CD14-positive monocyte (primary cell): Measurements from ENCODE around the gene MSN. TPM values are rescaled to one million over a fixed set of nuclear protein-coding genes. Genes with fewer than 3 reads are reported as not detected.

Experiments
- DNase-seq, 3 donors: peaks; one replicate each; pipeline ENCODE4 v3.0.0-alpha.2; 2011 to 2022
- H2AFZ ChIP-seq: 2 replicates; pipeline ENCODE4 v1.6.0; 2012; ENCODE audit warnings: mild to moderate bottlenecking, low read depth, low read length, inconsistent platforms; ENCODE audit not compliant: insufficient read depth, poor library complexity, severe bottlenecking
- H3K27ac ChIP-seq, 2 donors: 1 replicate in 1 of 2; 2 replicates in 1 of 2; pipeline ENCODE4 v1.5.1; 2012 to 2013; ENCODE audit warnings: low read length in 2 of 2, control low read depth in 1 of 2, inconsistent platforms in 1 of 2, low read depth in 1 of 2, mild to moderate bottlenecking in 1 of 2
- H3K27me3 ChIP-seq, 2 donors: one replicate each; pipeline versions ENCODE4 v1.6.0 to v1.6.1; 2011 to 2013; ENCODE audit warnings: low read length in 2 of 2; ENCODE audit not compliant: control insufficient read depth in 2 of 2, insufficient read depth in 2 of 2
- H3K36me3 ChIP-seq, 2 donors: replicated peaks in 1 of 2; 1 replicate in 1 of 2; 2 replicates in 1 of 2; pipeline versions ENCODE4 v1.5.1 to v1.6.1; 2012 to 2013; ENCODE audit warnings: low read length in 2 of 2, control low read depth in 1 of 2, inconsistent platforms in 1 of 2, mild to moderate bottlenecking in 1 of 2; ENCODE audit not compliant: insufficient read depth in 2 of 2, control insufficient read depth in 1 of 2
- H3K4me1 ChIP-seq, 2 donors: 1 replicate in 1 of 2; 2 replicates in 1 of 2; pipeline versions ENCODE4 v1.5.1 to v1.6.1; 2012 to 2013; ENCODE audit warnings: low read length in 2 of 2, control low read depth in 1 of 2, inconsistent platforms in 1 of 2, mild to moderate bottlenecking in 1 of 2, moderate library complexity in 1 of 2; ENCODE audit not compliant: insufficient read depth in 2 of 2, control insufficient read depth in 1 of 2
- H3K4me2 ChIP-seq: replicated peaks from 2 replicates; pipeline ENCODE3; 2012; ENCODE audit warnings: low read length, moderate library complexity, mild to moderate bottlenecking; ENCODE audit not compliant: poor library complexity, severe bottlenecking; ENCODE audit errors: extremely low read depth
- H3K4me3 ChIP-seq, 3 experiments: fragments of 200-600 bp in 1 of 3; sonication (generic) in 1 of 3; replicated peaks in 1 of 3; 1 replicate in 2 of 3; 2 replicates in 1 of 3; pipeline ENCODE4 v1.5.1; 2011 to 2013; ENCODE audit warnings: low read length in 3 of 3, mild to moderate bottlenecking in 3 of 3, control low read depth in 2 of 3, low read depth in 2 of 3, inconsistent platforms in 1 of 3, moderate library complexity in 1 of 3
- H3K79me2 ChIP-seq: 2 replicates; pipeline ENCODE4 v1.6.0; 2012; ENCODE audit warnings: mild to moderate bottlenecking, control low read depth, inconsistent platforms, low read length, moderate library complexity; ENCODE audit not compliant: insufficient read depth
- H3K9ac ChIP-seq: 2 replicates; pipeline ENCODE4 v1.6.0; 2017; ENCODE audit warnings: low read length, mild to moderate bottlenecking; ENCODE audit not compliant: insufficient read depth, poor library complexity, severe bottlenecking
- H3K9me3 ChIP-seq, 2 donors: replicated peaks in 1 of 2; 1 replicate in 1 of 2; 2 replicates in 1 of 2; pipeline versions ENCODE4 v1.5.1 to v1.6.1; 2012 to 2013; ENCODE audit warnings: low read length in 2 of 2, control low read depth in 1 of 2; ENCODE audit not compliant: control insufficient read depth in 1 of 2, insufficient read depth in 1 of 2
- H4K20me1 ChIP-seq: 2 replicates; pipeline ENCODE4 v1.6.0; 2012; ENCODE audit warnings: mild to moderate bottlenecking, low read length, control low read depth, moderate library complexity; ENCODE audit not compliant: insufficient read depth
- H3K27ac Mint-ChIP-seq, 7 donors: one replicate each; pipeline ENCODE4 v1.8.0; 2020; ENCODE audit warnings: mild to moderate bottlenecking in 7 of 7, mixed read lengths in 7 of 7, moderate library complexity in 6 of 7, inconsistent platforms in 2 of 7
- H3K27me3 Mint-ChIP-seq, 3 donors: one replicate each; pipeline ENCODE4 v1.8.0; 2021 to 2022; ENCODE audit warnings: low read depth in 3 of 3, mild to moderate bottlenecking in 3 of 3, mixed read lengths in 3 of 3, moderate library complexity in 3 of 3, inconsistent platforms in 1 of 3
- H3K36me3 Mint-ChIP-seq, 2 donors: one replicate each; pipeline ENCODE4 v1.8.0; 2020; ENCODE audit warnings: mixed read lengths in 2 of 2, inconsistent platforms in 1 of 2, mild to moderate bottlenecking in 1 of 2
- H3K4me1 Mint-ChIP-seq: one replicate; pipeline ENCODE4 v1.8.0; 2020; ENCODE audit warnings: mild to moderate bottlenecking, mixed read lengths
- H3K4me3 Mint-ChIP-seq, 2 donors: one replicate each; pipeline ENCODE4 v1.8.0; 2020; ENCODE audit warnings: mild to moderate bottlenecking in 2 of 2, mixed read lengths in 2 of 2, moderate library complexity in 1 of 2
- H3K9me3 Mint-ChIP-seq, 7 donors: one replicate each; pipeline ENCODE4 v1.8.0; 2020 to 2022; ENCODE audit warnings: mixed read lengths in 7 of 7, mild to moderate bottlenecking in 6 of 7, moderate library complexity in 6 of 7, inconsistent platforms in 2 of 7
- CTCF ChIP-seq: fragments of 200-600 bp; IDR thresholded peaks from one replicate; pipeline ENCODE4 v1.8.0; 2022; ENCODE audit warnings: antibody characterized with exemption, mild to moderate bottlenecking
- WGBS: methylation state at CpG from one replicate; pipeline ENCODE4 v1.1.5; 2013; ENCODE audit warnings: missing lambda C conversion rate; ENCODE audit not compliant: insufficient coverage; 5-methylcytosine and 5-hydroxymethylcytosine counted together
- intact Hi-C, 2 donors: fragments of 100-400 bp; cut with micrococcal nuclease; formaldehyde crosslinking; loops; one replicate each; pipeline versions ENCODE4 v1.15.0 to v1.15.1; 2023
- polyA plus RNA-seq, 3 donors: library from polyadenylated mRNA; depleted of rRNA in 1 of 3; unstranded in 2 of 3; stranded (reverse) in 1 of 3; fragments of 300-500 nt in 2 of 3; fragments of >200 nt in 1 of 3; fragmentation: Illumina TruSeq in 2 of 3; gene quantifications; 1 replicate in 2 of 3; 2 replicates in 1 of 3; pipeline ENCODE4 v1.2.3, GENCODE V29; 2012 to 2021

Gene MSN
- polyA plus RNA-seq, 3 donors = 441 to 888 (median 691) TPM

DNA sequence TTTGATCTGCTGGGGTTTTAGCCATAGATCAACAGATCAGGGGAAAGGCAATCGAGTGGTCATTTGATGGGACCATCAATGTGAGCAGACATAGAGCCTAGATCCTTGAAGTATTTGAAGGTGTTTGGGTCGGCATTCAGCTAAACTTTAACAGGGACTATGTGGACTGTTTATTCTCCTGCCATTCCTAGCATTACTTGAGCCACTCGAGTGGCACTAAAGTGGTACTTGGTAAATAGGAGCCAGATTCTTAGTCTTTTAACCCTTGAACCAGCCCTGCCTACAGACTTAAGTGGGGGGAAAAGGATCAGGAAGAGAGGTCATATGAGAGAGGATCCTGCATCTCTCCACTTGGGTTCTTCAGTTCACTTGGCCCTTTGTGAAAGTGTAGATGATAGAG lies 3.8 kb downstream of the MSN start:
- Histone ChIP-seq H3K27ac (peak overlapping the region in 1 of 2 donors; percentile 81), H4K20me1 (peaks cover 81% of the 10 kb centered on the region), H2AFZ (no peak overlapping the region), H3K9ac (no peak overlapping the region), H3K4me3 (peak overlapping the region; percentile 2 to 64 (median 19)), H3K36me3 (peaks cover 0 to 14% of the 10 kb centered on the region in 2 donors), H3K4me2 (peak overlapping the region; percentile 67), H3K9me3 (no peaks in the 10 kb centered on the region), H3K27me3 (peaks cover 0 to 16% of the 10 kb centered on the region in 2 donors), H3K79me2 (peaks cover 87% of the 10 kb centered on the region), H3K4me1 (peaks cover 66 to 84% of the 10 kb centered on the region in 2 donors)
- H3K9me3 Mint-ChIP-seq = peaks cover 0 to 3% (median 0%) of the 10 kb centered on the region in 7 donors
- H3K27ac Mint-ChIP-seq = peak overlapping the region; percentile 47 to 94 (median 63)
- no CpG with 5 or more reads among the region's 3 CpGs for WGBS
- H3K4me1 Mint-ChIP-seq = peaks cover 75% of the 10 kb centered on the region
- TF ChIP-seq CTCF = no peak
- peak overlapping the region; percentile 67 to 76 for H3K4me3 Mint-ChIP-seq
- intact Hi-C loops = loop anchor here (5.0 to 10.0 kb wide), 3 partner anchors 36 to 334 kb away; no protein-coding TSS in a partner anchor
- H3K27me3 Mint-ChIP-seq = peaks cover 0 to 35% (median 0%) of the 10 kb centered on the region in 3 donors
- peaks cover 24 to 34% of the 10 kb centered on the region in 2 donors for H3K36me3 Mint-ChIP-seq
- no peak for DNase-seq

- Histone ChIP-seq H3K36me3 (peaks cover 0 to 14% of the 10 kb centered on the region in 2 donors), H3K4me2 (peak overlapping the region; percentile 67), H3K9me3 (no peaks in the 10 kb centered on the region), H3K4me3 (peak overlapping the region in 2 of 3 experiments; percentile 2 to 64), H2AFZ (no peak overlapping the region), H3K27me3 (peaks cover 0 to 16% of the 10 kb centered on the region in 2 donors), H3K9ac (no peak overlapping the region), H4K20me1 (peaks cover 87% of the 10 kb centered on the region), H3K4me1 (peaks cover 70 to 87% of the 10 kb centered on the region in 2 donors), H3K27ac (peak overlapping the region in 1 of 2 donors; percentile 81), H3K79me2 (peaks cover 94% of the 10 kb centered on the region)
- H3K36me3 Mint-ChIP-seq = peaks cover 28 to 38% of the 10 kb centered on the region in 2 donors
- peaks cover 0 to 35% (median 0%) of the 10 kb centered on the region in 3 donors for H3K27me3 Mint-ChIP-seq
- peak in 1 of 3 donors; percentile 18 for DNase-seq
- TF ChIP-seq CTCF = no peak
- H3K4me3 Mint-ChIP-seq = peak overlapping the region in 1 of 2 donors; percentile 76
- H3K27ac Mint-ChIP-seq = peak overlapping the region in 5 of 7 donors; percentile 13 to 94 (median 70)
- no CpG with 5 or more reads among the region's 1 CpG for WGBS
- peaks cover 77% of the 10 kb centered on the region for H3K4me1 Mint-ChIP-seq
- peaks cover 0 to 3% (median 0%) of the 10 kb centered on the region in 7 donors for H3K9me3 Mint-ChIP-seq
- intact Hi-C loops = loop anchor here (5.0 to 10.0 kb wide), 3 partner anchors 35 to 333 kb away; no protein-coding TSS in a partner anchor
Observed at GRCh38 chrX:65671966-65672365, 4.5 kb downstream of the MSN start.
